Brain microvascular endothelial cell (primary cell): Measurements from ENCODE around the gene FRMD3.

Source experiments
- DNase-seq: peaks from one replicate; pipeline ENCODE4 v3.0.0-alpha.2; 2020
- H3K27ac ChIP-seq: fragments of 250-450 bp; sonication (Bioruptor Pico); 2 replicates; pipeline ENCODE4 v1.5.1; 2020; ENCODE audit warnings: mild to moderate bottlenecking, moderate library complexity
- H3K27me3 ChIP-seq: fragments of 250-450 bp; sonication (Bioruptor Pico); replicated peaks from 2 replicates; pipeline ENCODE4 v1.5.1; 2020; ENCODE audit warnings: mild to moderate bottlenecking
- H3K36me3 ChIP-seq: fragments of 250-450 bp; sonication (Bioruptor Pico); replicated peaks from 2 replicates; pipeline ENCODE4 v1.5.1; 2020; ENCODE audit warnings: mild to moderate bottlenecking
- H3K4me3 ChIP-seq: 2 replicates; pipeline ENCODE4 v1.5.1; 2011; ENCODE audit warnings: low read depth, mild to moderate bottlenecking, control low read depth, low read length, moderate library complexity
- CTCF ChIP-seq: IDR thresholded peaks from 2 replicates; pipeline ENCODE4 v1.5.1; 2011; ENCODE audit warnings: low read depth, mild to moderate bottlenecking, moderate library complexity, low read length, control low read depth, inconsistent platforms; ENCODE audit errors: missing control alignments
- in situ Hi-C: cut with HindIII; loops from 2 replicates; pipeline ENCODE4 v1.10.0; 2017; ENCODE audit warnings: low sequenced_read_pairs, low pct_ligation_motif_present

FRMD3 gene

DNA sequence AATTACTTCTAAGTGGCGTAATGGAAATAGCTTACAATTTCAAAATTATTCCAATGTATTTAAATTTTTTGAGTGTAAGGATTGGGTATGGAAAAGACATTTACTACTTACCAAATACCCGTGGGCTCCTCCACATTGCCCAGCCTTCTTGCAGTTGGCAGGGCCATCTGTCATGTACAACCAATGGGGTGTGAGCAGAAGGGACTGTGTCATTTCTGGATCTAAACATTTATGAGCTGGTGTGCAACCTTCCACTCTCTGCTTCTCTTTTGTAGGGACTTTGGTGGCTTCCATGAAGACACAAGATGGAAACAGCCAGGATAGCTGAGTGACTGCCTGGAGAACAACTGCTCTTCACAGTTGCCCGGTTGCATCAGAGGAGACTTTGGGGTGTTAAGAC is 40.8 kb downstream of the FRMD3 start:
- H3K4me3 ChIP-seq = no peak overlapping the region
- TF ChIP-seq CTCF = no peak
- in situ Hi-C loops = no loop called here
- H3K36me3 ChIP-seq = no peaks in the 10 kb centered on the region
- H3K27me3 ChIP-seq = no peaks in the 10 kb centered on the region
- no peak for DNase-seq
- H3K27ac ChIP-seq = no peak overlapping the region

DNA sequence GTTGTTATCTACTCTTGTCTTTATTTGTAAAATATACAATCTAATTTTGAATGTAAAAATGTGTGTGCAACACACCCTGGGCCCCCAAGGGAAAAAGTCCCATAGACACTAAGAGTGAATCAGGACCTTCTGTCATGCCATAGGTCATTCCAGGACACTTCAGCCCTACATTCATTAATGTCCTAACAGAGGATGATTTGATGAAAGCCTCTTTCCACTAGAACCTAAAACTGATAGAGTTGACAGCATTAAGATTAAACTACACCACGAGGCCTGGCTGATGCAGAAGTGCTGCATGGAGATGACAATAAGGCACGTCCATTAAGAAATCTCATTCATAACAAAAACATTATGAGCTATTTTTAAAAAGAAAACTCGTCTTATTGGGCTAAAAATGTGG is 46.2 kb downstream of the FRMD3 start:
- Histone ChIP-seq H3K36me3 (no peaks in the 10 kb centered on the region), H3K27me3 (no peaks in the 10 kb centered on the region), H3K27ac (no peak overlapping the region), H3K4me3 (no peak overlapping the region)
- no peak for DNase-seq
- no peak for TF ChIP-seq CTCF
- in situ Hi-C loops = no loop called here

DNA sequence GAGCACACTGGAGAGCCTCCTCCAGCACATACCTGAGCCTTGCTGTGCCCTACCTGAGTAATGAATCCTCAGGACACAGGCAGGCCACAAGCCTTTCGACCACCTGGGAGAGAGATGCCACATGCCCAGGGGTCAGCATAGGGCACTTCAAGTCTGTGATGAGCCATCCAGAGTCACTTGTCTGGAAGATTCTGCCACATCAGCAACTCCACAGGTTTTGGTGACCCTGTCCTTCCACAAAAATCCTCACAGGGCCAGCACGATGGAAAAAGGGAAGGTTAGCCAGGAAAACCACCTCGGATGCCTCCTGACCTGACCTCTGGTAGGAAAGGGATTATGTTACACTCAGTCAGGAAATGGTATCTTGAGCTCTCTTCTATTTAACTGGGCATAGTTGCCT is 46.8 kb downstream of the FRMD3 start:
- in situ Hi-C loops = no loop called here
- Histone ChIP-seq H3K36me3 (no peaks in the 10 kb centered on the region), H3K27ac (no peak overlapping the region), H3K27me3 (no peaks in the 10 kb centered on the region), H3K4me3 (no peak overlapping the region)
- no peak for TF ChIP-seq CTCF
- DNase-seq = no peak

- H3K4me3 ChIP-seq = no peak overlapping the region
- H3K27ac ChIP-seq = no peak overlapping the region
- in situ Hi-C loops = no loop called here
- H3K27me3 ChIP-seq = no peaks in the 10 kb centered on the region
- no peaks in the 10 kb centered on the region for H3K36me3 ChIP-seq
- no peak for DNase-seq
- TF ChIP-seq CTCF = no peak
These were observed 48.2 kb downstream of the FRMD3 start for GRCh38 chr9:83489961-83490360.

DNA sequence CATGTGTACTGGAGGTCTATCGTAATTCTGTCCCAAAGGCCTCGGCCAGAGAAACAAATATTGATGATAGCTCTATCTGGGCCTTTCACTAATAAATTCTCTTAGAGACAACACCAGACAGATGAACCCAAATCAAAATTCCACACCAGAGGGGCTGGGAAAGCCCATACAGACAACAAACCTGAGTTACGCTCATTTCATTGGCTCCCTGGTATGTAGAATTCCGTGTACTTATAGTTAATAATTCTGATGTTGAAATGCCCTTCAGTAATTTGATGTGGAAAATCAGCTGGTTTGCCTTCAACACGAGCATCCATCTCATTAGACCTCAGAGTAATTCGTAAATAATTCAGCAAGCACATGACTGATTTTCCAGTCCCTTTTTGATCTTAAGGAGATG is 53.2 kb downstream of the FRMD3 start:
- DNase-seq = no peak
- in situ Hi-C loops = no loop called here
- no peak for TF ChIP-seq CTCF
- H3K36me3 ChIP-seq = no peaks in the 10 kb centered on the region
- no peak overlapping the region for H3K27ac ChIP-seq
- no peaks in the 10 kb centered on the region for H3K27me3 ChIP-seq
- no peak overlapping the region for H3K4me3 ChIP-seq

DNA sequence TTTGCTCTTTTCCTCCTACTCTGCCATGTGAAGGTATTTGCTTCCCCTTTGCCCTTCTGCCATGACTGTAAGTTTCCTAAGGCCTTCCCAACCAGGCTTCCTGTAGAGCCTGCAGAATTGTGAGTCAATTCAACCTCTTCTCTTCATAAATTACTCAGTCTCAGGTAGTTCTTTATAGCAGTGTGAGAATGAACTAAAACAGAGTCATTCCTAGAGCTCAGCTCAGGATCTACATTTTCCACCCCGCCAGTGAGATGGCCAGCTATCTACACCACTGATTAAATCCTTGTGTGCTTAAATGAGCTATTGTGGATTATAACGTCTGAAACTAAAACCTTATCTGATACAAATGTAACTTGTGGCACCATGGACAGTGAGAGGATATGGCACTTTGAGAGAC is 55.0 kb downstream of the FRMD3 start:
- no peak for TF ChIP-seq CTCF
- no peak overlapping the region for H3K4me3 ChIP-seq
- no peaks in the 10 kb centered on the region for H3K27me3 ChIP-seq
- no peak overlapping the region for H3K27ac ChIP-seq
- no peak for DNase-seq
- in situ Hi-C loops = no loop called here
- H3K36me3 ChIP-seq = no peaks in the 10 kb centered on the region
